Umbilical cord (tissue), 2 donors: ENCODE data around the gene ZNG1C. TPM values are rescaled to one million over a fixed set of nuclear protein-coding genes. Genes with fewer than 3 reads are reported as not detected.
A peak's percentile ranks its signal among the peaks of the same experiment; 100 is the strongest.
"Not testable (repeated sequence)": the region's sequence is repeated elsewhere in the genome, so short reads cannot be mapped to it uniquely, and the experiment has no call there.

Experiments
- DNase-seq: peaks from one replicate; pipeline ENCODE4 v3.0.0-alpha.2; 2015; ENCODE audit warnings: low spot score
- total RNA-seq: library from RNA; depleted of rRNA; stranded (reverse); fragments of >200 nt; gene quantifications from one replicate; pipeline ENCODE4 v1.2.3, GENCODE V29; 2014; ENCODE audit warnings: low replicate concordance; ENCODE audit not compliant: insufficient read depth

The ZNG1C gene
- total RNA-seq, 1 donor from 2014 or later = 48.4 TPM

DNA sequence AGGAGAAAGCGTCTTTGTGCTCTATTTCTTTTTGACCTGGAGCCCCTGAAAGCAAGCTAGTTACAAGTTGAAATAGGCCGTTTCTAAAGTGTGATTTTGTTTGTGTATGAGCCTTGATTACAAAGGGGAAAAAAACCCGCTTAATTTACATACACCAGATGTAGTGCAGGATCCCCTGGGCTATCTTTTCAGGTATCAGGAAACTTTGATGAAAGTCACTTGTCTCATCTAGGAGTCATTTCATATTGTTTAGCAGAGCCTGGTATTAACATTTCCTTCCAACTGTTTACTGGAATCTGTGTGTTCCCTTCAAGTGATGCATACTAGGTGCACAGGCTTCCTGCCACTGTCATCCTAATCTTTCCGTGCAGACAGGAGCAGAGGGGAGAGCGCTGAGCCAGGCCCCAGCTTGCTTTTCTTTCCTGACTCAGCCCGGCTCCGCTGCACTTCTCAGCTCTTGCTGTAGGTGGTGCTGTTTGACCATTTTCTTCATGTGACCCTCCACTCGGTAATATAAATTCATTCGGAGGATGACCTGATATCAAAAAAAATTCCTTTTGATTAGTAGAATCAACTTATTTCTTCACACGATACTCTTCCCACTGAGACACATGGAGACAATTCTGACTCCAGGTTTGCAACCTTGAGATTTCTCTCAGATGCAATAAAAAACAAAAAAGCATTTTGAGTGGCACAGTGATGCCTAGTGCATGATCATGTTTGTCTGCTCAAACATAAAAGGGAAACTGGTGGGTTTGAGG is 100.7 kb downstream of the ZNG1C start:
- DNase-seq = not testable (repeated sequence)

DNA sequence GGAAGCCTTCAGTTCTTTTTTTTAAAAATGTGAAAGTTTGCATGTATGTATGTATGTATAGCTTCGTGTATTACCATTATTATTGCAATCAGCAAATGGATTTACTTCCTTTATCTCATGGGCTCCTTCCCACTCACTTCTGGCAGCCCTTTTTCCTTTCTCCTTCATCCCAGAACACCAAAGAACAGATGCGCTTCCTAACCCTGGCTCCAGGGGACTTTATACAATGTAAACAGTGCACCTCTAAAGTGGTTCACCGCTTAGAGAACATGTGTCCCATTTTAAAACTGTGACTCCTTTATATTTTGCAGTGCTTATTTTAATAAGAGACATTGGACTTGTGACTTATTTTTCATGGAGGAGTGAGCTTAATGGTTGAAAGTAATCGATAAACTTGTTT is 101.5 kb downstream of the ZNG1C start:
- DNase-seq = peak; percentile 8

DNA sequence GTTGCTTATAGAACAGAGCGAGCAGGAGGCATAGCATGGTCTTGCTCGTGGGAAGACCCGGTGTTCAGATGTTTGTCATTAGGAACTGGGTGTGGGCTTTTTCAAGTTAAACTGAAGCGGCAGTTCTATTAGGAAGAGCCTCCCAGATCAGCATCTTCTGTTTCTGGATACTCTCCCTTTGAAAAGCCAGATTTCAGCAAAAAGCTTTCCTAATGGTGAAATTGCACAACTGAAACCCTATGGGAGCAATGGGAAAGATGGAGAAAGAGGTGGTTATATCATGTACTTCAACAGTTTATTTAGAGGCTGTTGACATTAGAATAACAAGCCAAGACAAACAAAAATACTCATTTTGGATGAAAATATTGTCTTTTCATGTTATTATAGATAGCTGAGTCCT is 102.2 kb downstream of the ZNG1C start:
- DNase-seq = peak; percentile 61

Other genes starting within 250 kb of the ZNG1C start
- gene FOXD4L3, start 60.9 kb downstream of the ZNG1C start, total RNA-seq = 1.4 TPM
- gene PGM5, start 114.6 kb downstream of the ZNG1C start, total RNA-seq = 194 TPM